DLD1 (cell line): ENCODE results near the gene DSCAML1.

Source experiments
- in situ Hi-C: cut with HindIII; loops from 2 replicates; pipeline ENCODE4 v1.10.0; 2017; ENCODE audit warnings: low sequenced_read_pairs

The DSCAML1 gene

DNA sequence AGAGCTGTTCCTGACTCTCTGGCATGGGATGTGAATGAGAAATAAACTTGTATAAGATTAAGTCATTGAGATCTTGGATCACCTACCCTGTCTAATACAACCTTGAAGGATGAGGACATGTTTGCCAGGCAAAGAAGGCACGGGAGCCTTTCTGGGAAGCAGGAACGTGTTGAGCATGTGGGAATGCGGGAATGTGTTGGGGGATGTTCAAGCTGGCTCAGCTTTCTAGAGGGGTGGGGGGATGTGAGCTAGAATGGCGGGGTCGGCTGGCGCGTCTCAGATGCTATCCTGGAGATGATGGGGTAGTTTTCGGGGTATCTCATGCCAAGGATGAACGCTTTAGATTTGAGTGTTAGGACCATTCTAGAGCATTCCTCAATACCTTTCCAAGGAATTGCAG is 227.1 kb downstream of the DSCAML1 start:
- in situ Hi-C loops: no loop called here

DNA sequence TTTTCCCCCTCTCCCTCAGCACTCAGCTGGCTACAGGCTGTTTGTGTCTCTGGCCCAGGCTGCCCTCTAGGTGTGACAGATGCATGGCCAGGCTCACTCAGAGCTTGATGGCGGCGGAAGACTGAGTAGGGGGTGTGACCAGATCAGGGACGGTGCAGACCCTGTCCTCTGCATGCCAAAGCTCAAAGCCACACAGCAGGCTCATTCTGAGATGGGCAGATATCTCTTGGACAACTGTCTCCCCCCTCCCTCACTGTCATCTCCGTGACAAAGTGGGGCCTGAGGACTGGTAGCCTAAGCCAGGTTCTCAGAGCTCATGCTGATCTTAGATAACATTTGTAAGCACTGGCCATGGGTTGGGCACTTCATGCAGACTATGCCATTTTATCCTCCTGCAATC is 231.3 kb downstream of the DSCAML1 start:
- in situ Hi-C loops: no loop called here

DNA sequence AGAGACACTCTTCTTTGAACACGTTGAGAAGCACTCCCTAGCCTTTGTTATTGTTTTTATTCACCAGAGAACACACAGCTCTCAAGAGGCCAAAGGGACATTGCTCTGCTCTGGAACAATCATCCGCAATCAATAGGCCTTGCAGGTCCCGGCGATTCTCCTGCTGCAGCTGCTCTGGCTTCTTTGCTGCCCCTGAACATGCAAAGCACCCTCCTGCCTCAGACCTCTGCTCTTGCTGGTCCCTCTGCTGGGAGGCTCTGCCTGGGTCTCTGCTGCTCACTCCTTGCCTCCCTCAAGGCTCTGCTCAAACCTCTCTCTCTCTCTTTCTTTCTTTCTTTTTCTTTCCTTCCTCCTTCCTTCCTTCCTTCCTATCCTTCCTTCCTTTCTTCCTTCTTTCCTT is 232.7 kb downstream of the DSCAML1 start:
- in situ Hi-C loops: no loop called here

GRCh38 chr11:117563556-117563955 is 233.5 kb downstream of the DSCAML1 start:
- in situ Hi-C loops: no loop called here

GRCh38 chr11:117562136-117562535 is 234.9 kb downstream of the DSCAML1 start:
- in situ Hi-C loops: no loop called here

- in situ Hi-C loops: no loop called here
Measured at GRCh38 chr11:117560780-117561530, 236.1 kb downstream of the DSCAML1 start.

GRCh38 chr11:117559698-117560097 is 237.3 kb downstream of the DSCAML1 start:
- in situ Hi-C loops: no loop called here

GRCh38 chr11:117557361-117557760 is 239.7 kb downstream of the DSCAML1 start:
- in situ Hi-C loops: no loop called here

DNA sequence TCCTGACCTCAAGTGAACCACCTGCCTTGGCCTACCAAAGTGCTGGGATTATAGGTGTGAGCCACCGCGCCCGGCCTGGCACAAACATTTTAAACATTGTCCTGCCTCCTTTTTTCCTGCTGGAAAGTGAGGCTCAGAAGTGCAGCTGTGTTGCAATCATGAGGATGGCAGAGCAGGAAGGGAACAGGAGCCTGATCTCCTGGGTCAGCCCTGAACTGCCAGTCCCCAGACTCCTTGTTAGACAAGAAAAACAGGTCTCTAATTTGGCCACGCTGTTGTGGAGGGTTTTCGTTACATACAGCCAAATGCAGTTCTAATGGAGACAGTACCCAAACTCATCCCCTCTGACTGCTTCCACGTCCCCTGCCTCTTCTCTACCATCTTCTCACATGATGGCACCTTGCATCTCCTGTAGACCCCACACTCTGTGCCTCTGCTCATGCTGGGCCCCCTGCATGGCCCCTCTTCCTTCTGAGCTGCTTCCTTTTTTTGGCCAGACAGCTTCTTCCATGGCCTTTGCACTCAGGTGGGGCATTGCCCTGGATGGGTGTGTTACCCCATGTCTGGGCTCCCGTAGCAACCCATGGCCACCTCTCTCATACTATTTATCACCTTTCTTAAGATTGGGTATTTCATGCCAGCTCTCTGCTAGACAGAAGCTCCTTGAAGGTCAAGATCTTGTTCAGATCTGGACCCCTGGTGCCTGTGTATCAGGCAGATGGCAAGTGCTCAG is 242.2 kb downstream of the DSCAML1 start:
- in situ Hi-C loops: no loop called here

DNA sequence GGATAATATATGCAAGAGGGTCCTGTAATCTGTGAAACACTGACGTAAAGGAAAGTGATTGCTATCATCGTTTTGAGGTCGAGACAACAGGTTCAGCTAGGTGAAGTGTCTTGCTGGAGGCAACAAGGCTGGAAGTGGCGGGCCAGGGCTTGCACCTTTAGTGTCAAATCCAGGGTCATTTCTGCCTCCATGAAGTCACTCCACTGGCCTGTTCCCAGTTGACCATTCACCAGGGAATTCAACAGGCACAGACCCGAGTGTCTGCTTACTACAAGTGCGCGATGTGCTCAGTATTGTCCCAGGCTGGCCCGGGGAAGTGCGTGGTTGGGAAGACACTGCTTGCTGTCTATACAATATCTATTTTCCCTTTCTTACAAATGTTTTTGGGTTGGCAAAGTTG is 244.4 kb downstream of the DSCAML1 start:
- in situ Hi-C loops: no loop called here

DNA sequence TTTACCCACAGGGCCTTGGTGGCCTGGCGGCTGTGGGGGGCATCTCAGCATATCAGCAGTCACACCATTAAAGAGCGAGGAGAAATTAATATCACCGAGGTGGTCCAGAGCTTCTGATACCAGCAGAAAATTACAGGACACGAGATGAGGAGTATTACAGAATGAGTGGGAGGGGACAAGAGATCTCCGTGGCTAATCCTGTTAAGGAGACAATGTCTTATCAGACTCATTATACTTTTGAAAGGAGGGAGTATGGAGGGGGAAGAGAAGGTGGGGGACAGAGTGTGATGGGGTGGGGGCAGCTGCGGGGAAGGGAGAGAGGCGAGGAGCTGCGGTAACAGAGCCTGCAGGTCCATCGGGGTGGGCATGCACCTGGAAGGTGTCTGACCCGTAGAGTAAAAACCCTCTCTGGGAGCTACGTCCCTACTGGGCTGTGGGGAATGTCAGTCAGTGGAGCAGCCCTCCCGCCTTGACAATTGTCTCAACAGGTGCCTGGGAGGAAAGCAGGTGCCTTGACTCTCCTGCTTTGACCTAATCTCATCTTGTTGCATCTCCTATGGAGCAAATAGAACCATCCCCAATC is 245.2 kb downstream of the DSCAML1 start:
- in situ Hi-C loops: no loop called here

- in situ Hi-C loops: no loop called here
Measured at GRCh38 chr11:117550466-117550865, 246.6 kb downstream of the DSCAML1 start.

DNA sequence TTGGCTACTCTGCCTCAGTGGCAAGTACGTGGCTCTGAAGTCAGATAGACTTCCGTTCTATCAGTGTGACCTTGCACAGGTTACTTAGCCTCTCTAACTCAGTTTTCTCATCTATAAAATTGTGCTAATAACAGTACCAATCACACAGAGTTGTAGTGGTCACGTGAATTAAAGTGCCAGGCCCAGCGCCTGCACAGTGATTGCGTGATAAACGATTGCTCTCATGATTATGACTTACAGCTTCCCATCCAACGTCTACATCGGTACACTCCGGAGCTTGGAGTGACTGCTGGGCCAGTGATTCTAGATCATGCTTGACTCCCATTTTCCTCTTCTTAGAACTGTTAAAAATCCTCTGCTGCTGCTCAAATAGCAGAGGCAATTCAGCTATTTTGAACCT is 247.6 kb downstream of the DSCAML1 start:
- in situ Hi-C loops: no loop called here

DNA sequence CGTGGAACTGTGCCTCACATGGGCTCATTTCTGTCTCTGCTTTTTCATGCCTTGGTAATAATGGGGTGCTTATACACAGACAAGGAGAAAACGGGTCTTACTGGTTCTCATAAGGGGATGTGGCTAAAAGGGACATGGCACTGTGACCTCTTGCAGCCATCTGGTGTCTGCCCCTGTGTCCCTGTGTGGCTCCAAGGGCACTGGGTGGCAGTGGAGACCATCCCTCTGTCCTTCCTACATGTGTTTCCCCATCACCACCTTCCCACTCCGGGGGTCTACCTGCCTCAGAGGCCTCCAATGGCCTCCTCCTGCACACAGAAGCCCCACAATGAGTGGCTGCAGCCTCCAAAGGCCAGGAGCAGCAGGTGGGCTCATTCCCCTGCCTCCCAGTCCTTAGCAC is 248.1 kb downstream of the DSCAML1 start:
- in situ Hi-C loops: no loop called here

GRCh38 chr11:117547946-117548345 is 249.1 kb downstream of the DSCAML1 start:
- in situ Hi-C loops: no loop called here

DNA sequence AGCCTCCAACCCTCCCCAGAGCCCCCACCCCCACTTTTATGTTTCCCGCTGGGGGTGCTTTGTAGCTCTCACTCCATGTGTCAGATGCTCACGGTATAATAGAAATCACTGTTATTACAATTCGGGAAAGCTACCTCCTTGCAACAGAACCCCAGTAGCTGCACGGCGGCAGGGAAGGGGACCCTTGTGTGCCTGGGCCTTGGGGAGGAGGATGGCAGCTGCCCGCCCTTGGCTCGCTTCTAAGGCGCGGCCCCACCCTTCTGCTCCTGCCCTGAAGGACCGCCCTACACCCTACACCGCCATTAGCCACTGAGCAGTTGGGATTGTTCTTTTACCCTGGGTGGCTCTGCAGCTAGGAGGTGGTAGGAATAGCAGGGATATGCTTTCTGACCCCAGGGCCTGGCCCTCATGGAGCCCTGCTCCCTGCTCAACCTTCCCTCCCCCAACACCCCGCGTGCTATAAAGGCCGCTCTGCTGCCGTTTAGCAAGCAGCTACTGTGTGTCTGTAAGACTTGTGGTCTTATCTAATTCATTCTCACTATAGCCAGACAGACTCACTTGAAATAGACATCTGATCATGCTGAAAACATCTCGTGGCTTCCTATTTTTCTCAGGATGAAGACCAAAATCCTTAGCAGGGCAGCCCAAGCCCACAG is 249.7 kb downstream of the DSCAML1 start:
- in situ Hi-C loops: no loop called here

- in situ Hi-C loops: no loop called here
Measured at GRCh38 chr11:117546431-117547194, 250.4 kb downstream of the DSCAML1 start.

GRCh38 chr11:117545706-117546105 is 251.3 kb downstream of the DSCAML1 start:
- in situ Hi-C loops: no loop called here

- in situ Hi-C loops: no loop called here
Measured at GRCh38 chr11:117544130-117544800, 252.8 kb downstream of the DSCAML1 start.

- in situ Hi-C loops: no loop called here
Measured at GRCh38 chr11:117541211-117541610, 255.8 kb downstream of the DSCAML1 start.
